A673 (cell line): ENCODE measurements around the gene CGN.

Experiments
- CTCF ChIP-seq: fragments of 300-800, 200-600 bp; sonication (generic); conservative IDR thresholded peaks from 2 replicates; pipeline ENCODE4 v1.5.1; 2017; ENCODE audit warnings: low read depth, mild to moderate bottlenecking, antibody characterized with exemption, low read length, moderate library complexity, mixed read lengths
- EZH2 ChIP-seq: fragments of 200-600 bp; sonication (generic); IDR thresholded peaks from 2 replicates; pipeline ENCODE4 v1.6.1; 2017; ENCODE audit warnings: borderline replicate concordance, low read depth, mild to moderate bottlenecking, mixed read lengths, antibody characterized with exemption, low read length; ENCODE audit not compliant: poor library complexity, severe bottlenecking

GRCh38 chr1:151474745-151475144 lies 36.4 kb upstream of the CGN start:
- TF ChIP-seq EZH2 (no peak), CTCF (no peak)
